ENCODE results near the gene FAM83F.

GRCh38 chr22:39984006-39984405, 10.7 kb upstream of the FAM83F start:
- TF ChIP-seq CTCF (IDR thresholded peaks at IDR 0.05; ENCODE audit: insufficient read depth, low read length, poor library complexity, severe bottlenecking) = no peak
- no peak for TF ChIP-seq EZH2phosphoT487 (conservative IDR thresholded peaks at IDR 0.05; ENCODE audit: low read length)
